Type B pancreatic cell (in vitro differentiated cells): ENCODE measurements around the gene HIBADH. TPM values are rescaled to one million over a fixed set of nuclear protein-coding genes. Genes with fewer than 3 reads are reported as not detected.

ENCODE experiments used
- DNase-seq: peaks from one replicate; pipeline ENCODE4 v3.0.0; 2021; ENCODE audit warnings: mixed read lengths; ENCODE audit not compliant: unreplicated experiment; ENCODE audit errors: extremely low spot score
- H3K27ac Mint-ChIP-seq: 2 replicates; pipeline ENCODE4 v1.8.0; 2021; ENCODE audit warnings: mild to moderate bottlenecking, mixed read lengths
- H3K27me3 Mint-ChIP-seq: 2 replicates; pipeline ENCODE4 v1.8.0; 2021; ENCODE audit warnings: mixed read lengths
- H3K36me3 Mint-ChIP-seq: 2 replicates; pipeline ENCODE4 v1.8.0; 2021; ENCODE audit warnings: mixed read lengths
- H3K4me1 Mint-ChIP-seq: one replicate; pipeline ENCODE4 v1.8.0; 2021; ENCODE audit warnings: mixed read lengths; ENCODE audit not compliant: unreplicated experiment
- H3K4me3 Mint-ChIP-seq: 2 replicates; pipeline ENCODE4 v1.8.0; 2021; ENCODE audit warnings: mild to moderate bottlenecking, mixed read lengths
- H3K9me3 Mint-ChIP-seq: 2 replicates; pipeline ENCODE4 v1.8.0; 2021; ENCODE audit warnings: mixed read lengths
- total RNA-seq: library from RNA; stranded (reverse); gene quantifications from 2 replicates; pipeline ENCODE4 v1.2.1, GENCODE V29; 2021; ENCODE audit warnings: low replicate concordance
- TF ChIP-seq, protein P1 (sequence below): fragments of 200-600 bp; sonication (generic); conservative IDR thresholded peaks from 2 replicates; pipeline ENCODE4 v1.5.0; 2021; ENCODE audit warnings: antibody characterized with exemption, mild to moderate bottlenecking

The HIBADH gene
- total RNA-seq, 1 donor from 2014 or later = 37.1 TPM

DNA sequence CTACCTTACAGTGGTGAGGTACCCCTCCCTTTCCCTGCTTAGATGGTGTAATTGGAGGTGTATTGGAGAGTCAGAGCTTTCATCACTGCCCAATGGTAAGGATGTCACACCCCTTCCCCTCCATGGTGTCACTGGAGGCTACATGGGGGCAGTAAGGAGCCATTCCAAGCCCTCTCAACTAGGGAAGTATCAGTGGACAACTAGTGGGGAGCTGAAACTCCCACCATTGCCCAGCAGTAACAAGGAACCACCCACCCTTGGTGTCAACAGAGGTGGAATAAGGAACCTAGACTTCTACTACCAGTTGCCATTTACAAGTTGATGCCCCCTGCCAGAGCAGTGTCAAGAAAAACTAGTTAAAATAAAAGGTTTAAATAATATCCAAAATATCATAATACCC lies 2.8 kb upstream of the HIBADH start:
- H3K27me3 Mint-ChIP-seq = no peaks in the 10 kb centered on the region
- no peak for DNase-seq

DNA sequence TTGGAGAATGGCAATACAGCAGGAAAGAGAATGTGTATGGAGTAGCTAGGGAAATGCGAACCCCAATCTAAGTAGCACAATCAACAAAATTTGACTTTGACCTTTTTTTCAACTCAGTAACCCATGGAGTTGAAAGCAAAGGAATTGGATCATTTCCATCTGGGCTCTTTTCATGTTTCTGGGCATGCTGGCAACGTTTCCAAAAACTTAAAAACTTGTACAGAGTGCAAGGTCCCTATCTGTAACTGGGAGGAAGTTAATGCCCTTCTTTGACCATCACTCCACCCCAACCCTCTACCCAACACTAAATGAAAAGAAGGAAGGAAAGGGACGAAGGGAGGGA lies 1.3 kb upstream of the HIBADH start:
- Mint-ChIP-seq H3K9me3 (peaks cover 6% of the 10 kb centered on the region), H3K27me3 (no peaks in the 10 kb centered on the region), H3K4me3 (peak overlapping the region; percentile 89), H3K27ac (peak overlapping the region; percentile 96), H3K36me3 (peaks cover 10% of the 10 kb centered on the region), H3K4me1 (peaks cover 17% of the 10 kb centered on the region)
- no peak for DNase-seq
- TF ChIP-seq, protein P1, sequence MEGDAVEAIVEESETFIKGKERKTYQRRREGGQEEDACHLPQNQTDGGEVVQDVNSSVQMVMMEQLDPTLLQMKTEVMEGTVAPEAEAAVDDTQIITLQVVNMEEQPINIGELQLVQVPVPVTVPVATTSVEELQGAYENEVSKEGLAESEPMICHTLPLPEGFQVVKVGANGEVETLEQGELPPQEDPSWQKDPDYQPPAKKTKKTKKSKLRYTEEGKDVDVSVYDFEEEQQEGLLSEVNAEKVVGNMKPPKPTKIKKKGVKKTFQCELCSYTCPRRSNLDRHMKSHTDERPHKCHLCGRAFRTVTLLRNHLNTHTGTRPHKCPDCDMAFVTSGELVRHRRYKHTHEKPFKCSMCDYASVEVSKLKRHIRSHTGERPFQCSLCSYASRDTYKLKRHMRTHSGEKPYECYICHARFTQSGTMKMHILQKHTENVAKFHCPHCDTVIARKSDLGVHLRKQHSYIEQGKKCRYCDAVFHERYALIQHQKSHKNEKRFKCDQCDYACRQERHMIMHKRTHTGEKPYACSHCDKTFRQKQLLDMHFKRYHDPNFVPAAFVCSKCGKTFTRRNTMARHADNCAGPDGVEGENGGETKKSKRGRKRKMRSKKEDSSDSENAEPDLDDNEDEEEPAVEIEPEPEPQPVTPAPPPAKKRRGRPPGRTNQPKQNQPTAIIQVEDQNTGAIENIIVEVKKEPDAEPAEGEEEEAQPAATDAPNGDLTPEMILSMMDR = no peak

More for the DNA sequence above, 2.8 kb upstream of the HIBADH start:
- Mint-ChIP-seq H3K36me3 (peaks cover 8% of the 10 kb centered on the region), H3K27ac (no peak overlapping the region), H3K9me3 (peaks cover 10% of the 10 kb centered on the region), H3K4me3 (peak overlapping the region; percentile 27), H3K4me1 (peaks cover 24% of the 10 kb centered on the region)
- TF ChIP-seq, protein P1 = no peak

DNA sequence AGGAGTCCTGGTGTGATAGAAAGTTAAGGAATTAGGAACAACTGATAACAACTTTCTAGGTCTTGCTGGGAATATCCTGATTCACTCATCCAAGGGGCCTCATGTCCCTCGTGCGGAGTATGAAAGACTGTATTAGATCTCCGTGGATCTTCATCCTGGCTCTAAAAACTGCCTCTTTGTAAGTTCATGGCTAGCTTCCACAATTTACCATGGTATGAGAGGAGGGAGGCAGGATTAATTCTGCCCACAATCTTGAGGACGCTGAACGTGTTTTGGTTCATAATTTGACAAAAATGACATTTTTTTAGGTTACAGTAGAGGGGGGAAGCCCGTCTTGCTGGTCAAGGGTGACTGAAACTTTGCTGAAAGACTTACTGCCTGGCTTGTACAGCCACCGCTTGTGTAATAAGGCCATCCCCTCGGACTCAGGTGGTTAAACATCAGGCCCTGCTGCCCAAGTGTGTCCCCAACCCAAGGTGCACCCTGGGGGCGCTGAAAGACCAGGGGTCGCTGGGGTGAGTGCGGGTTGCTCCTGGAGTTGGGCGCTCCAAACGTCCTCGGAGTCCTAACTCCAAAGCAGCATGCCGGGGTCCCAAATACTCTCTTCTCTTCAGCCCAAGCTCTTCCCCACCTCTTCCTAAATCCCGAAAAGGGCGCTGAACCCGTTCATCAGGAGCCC lies 733 bp downstream of the HIBADH start:
- H3K27me3 Mint-ChIP-seq = no peaks in the 10 kb centered on the region
- H3K27ac Mint-ChIP-seq = peak overlapping the region; percentile 86
- peak overlapping the region; percentile 89 for H3K4me3 Mint-ChIP-seq
- peaks cover 6% of the 10 kb centered on the region for H3K9me3 Mint-ChIP-seq
- peaks cover 23% of the 10 kb centered on the region for H3K4me1 Mint-ChIP-seq
- peaks cover 21% of the 10 kb centered on the region for H3K36me3 Mint-ChIP-seq
- TF ChIP-seq, protein P1 = no peak
- DNase-seq = no peak

DNA sequence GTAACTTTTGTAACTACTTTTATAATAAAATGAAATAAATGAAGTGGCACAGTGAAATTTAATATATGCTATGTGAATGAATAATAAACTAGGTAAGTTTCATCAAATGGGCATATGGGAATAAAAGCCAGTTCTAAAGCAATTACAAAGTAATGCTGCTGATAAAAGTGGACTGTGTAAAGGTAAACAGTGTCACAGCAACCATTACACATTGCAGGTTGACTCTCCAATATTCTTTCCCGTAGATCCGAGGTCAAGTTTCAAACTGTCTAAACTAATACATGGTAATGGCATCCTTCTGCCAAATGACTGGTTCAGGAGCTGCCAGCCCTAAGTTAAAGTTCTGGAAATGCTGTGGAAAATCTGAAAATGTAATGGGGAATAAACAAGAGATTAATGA lies 6.0 kb downstream of the HIBADH start:
- H3K27ac Mint-ChIP-seq = no peak overlapping the region
- no peak for DNase-seq
- H3K36me3 Mint-ChIP-seq = peaks cover 32% of the 10 kb centered on the region
- no peak overlapping the region for H3K4me3 Mint-ChIP-seq
- TF ChIP-seq, protein P1 = no peak
- H3K9me3 Mint-ChIP-seq = no peaks in the 10 kb centered on the region
- H3K4me1 Mint-ChIP-seq = peaks cover 23% of the 10 kb centered on the region
- no peaks in the 10 kb centered on the region for H3K27me3 Mint-ChIP-seq

DNA sequence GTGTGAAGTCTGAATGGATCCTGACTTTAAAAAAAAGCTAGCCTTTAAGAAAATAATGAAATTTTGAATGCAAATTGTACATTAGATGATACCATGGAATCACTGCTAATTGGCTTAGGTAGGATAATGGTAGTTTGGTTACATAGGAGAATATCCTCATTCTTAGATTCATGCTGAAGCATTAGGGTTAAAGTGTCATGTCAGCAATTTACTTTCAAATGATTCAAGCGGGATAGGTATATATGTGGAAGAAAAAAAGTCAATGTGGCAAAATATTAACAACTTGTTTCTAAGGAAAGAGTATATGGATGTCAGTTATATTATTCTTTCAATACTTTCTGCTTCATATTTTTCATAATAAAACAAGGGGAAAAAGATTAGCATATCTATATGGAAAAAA lies 7.5 kb downstream of the HIBADH start:
- Mint-ChIP-seq H3K4me1 (peaks cover 18% of the 10 kb centered on the region), H3K36me3 (peaks cover 28% of the 10 kb centered on the region), H3K4me3 (no peak overlapping the region), H3K9me3 (no peaks in the 10 kb centered on the region), H3K27me3 (no peaks in the 10 kb centered on the region), H3K27ac (no peak overlapping the region)
- TF ChIP-seq, protein P1 = no peak
- no peak for DNase-seq
